ENCODE data around the gene MMP12.

MMP12 gene

DNA sequence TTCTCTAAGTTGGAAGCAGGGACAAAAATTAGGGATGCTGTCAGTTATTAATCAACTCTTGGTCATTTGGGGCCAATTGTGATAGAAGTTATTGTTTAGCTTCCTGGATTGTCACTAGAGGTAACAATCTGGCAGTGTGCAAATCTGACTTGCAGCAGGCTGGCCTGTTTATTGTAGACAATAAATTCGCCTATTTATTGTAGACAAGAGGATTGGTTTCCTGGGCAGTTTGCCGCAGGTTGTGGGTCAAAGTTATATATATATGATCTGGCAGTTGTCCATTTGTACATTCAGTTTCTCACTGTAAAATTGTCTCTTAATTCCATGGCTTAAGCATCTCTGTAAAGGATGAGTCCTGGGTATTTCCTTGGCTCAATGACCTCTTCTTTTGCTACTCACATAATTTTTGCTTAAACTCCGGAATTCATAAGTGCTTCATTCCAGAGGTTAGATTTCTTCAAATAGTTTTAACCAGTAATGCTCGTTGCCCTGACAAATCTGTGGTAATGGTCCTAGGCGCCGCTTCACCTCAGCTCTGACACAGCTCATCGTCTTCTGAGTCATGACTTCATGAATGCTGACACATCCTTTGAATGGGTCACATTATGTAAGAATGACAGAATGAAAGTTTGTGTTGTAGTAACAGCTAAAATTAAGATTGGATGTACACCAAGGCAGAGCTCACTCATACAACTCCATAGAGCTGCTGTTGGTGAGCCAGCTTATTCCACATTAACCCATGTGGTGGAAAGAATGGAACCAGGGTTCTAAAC is 23.6 kb downstream of the MMP12 start:
- H3K4me3 ChIP-seq (ENCODE audit: low read length) = no peak overlapping the region
- DNase-seq (ENCODE audit: low read depth) = peak; percentile 91

DNA sequence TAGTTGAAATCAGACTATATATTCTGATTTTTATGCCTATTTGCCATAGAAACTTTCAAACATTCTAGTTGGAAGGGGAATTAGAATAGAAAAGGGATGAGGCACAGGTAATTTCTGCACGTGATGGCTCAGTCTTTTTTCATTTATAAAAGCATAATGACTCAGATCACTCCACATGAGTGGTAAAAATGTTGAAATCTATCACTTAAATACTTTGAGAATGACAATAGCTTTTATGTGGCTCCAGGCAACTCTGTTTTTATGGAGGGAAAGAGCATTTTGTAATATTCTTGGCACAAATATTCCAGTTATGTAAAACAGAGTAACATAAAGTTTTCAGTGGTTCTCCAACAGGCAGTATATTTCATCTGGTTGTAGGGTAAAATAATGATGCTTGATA is 25.5 kb downstream of the MMP12 start:
- TF ChIP-seq, protein P1, sequence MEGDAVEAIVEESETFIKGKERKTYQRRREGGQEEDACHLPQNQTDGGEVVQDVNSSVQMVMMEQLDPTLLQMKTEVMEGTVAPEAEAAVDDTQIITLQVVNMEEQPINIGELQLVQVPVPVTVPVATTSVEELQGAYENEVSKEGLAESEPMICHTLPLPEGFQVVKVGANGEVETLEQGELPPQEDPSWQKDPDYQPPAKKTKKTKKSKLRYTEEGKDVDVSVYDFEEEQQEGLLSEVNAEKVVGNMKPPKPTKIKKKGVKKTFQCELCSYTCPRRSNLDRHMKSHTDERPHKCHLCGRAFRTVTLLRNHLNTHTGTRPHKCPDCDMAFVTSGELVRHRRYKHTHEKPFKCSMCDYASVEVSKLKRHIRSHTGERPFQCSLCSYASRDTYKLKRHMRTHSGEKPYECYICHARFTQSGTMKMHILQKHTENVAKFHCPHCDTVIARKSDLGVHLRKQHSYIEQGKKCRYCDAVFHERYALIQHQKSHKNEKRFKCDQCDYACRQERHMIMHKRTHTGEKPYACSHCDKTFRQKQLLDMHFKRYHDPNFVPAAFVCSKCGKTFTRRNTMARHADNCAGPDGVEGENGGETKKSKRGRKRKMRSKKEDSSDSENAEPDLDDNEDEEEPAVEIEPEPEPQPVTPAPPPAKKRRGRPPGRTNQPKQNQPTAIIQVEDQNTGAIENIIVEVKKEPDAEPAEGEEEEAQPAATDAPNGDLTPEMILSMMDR (IDR thresholded peaks at IDR 0.05; ENCODE audit: insufficient read depth, low read depth, low read length, missing control alignments) = no peak
- peak; percentile 84 for DNase-seq (ENCODE audit: low read depth)
- no peak overlapping the region for H3K4me3 ChIP-seq (ENCODE audit: low read length)

More for the DNA sequence above, 23.6 kb downstream of the MMP12 start:
- TF ChIP-seq, protein P1 (IDR thresholded peaks at IDR 0.05; ENCODE audit: insufficient read depth, low read depth, low read length, missing control alignments) = no peak

DNA sequence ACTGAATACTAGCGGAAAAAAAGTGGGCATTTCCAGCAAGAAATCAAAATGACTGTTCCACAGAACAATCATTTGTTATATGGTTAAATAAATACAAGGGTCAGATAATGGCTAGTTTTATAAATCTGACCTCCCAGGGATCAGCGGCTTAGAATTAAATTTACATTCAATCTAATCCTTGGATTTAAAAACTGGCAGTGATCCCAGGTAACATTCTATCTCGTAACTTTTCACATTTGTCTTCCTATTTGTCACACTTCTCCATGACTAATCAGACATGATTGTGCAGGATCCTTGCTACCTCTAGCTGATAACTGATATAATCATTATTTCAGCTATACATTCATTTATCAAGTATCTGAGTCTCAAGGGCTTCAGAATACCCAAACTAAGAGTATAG is 28.5 kb downstream of the MMP12 start:
- TF ChIP-seq, protein P1 (IDR thresholded peaks at IDR 0.05; ENCODE audit: insufficient read depth, low read depth, low read length, missing control alignments) = no peak
- peak; percentile 69 for DNase-seq (ENCODE audit: low read depth)
- no peak overlapping the region for H3K4me3 ChIP-seq (ENCODE audit: low read length)

DNA sequence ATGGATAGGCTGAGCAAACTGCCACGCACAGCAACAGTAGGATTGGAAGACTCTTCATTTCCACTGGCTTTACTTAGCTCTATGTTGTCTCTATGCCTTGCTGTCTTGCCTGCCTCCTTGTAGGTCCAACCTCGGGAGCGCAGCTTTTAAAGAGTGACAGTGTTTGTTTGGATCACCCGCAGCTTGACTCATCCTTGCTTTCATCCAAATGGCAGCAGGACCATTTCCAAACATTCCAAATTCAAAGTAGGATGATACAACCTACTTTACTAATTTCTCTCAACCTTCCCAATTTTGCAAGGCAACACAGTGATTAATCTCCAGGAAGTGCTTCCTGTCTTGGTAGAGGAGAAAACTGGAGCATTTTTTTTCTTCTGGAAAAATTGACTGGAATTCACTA is 31.3 kb downstream of the MMP12 start, which contains the start of gene MMP3:
Gene MMP3 (minus strand): TSS at position 121 of the 400 bp plus-strand sequence. CDS start 63 bp downstream, at position 58.
- TF ChIP-seq, protein P1 (IDR thresholded peaks at IDR 0.05; ENCODE audit: insufficient read depth, low read depth, low read length, missing control alignments) = no peak
- H3K4me3 ChIP-seq (ENCODE audit: low read length) = no peak within 1 kb of the TSS
- peak; percentile 56 for DNase-seq (ENCODE audit: low read depth)

DNA sequence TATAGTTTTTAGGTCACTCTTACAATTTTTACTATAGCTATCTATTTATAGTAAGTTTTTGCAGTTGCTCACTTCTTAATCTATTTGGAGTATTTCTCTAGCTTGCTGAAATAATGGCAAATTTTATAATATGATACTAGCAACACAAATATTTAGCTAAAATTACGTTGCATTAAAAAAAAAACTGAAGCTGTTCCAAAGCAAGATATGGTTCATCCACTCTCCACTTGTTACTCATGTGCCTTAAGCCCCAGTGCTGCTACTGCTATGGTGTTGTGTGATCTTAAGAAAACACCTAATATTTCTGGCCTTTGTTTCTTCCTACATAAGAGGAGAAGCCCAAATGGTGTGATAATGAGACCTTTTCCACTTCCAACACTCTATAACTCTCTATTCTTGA is 31.9 kb downstream of the MMP12 start:
- no peak for DNase-seq (ENCODE audit: low read depth)
- no peak overlapping the region for H3K4me3 ChIP-seq (ENCODE audit: low read length)
- TF ChIP-seq, protein P1 (IDR thresholded peaks at IDR 0.05; ENCODE audit: insufficient read depth, low read depth, low read length, missing control alignments) = no peak

DNA sequence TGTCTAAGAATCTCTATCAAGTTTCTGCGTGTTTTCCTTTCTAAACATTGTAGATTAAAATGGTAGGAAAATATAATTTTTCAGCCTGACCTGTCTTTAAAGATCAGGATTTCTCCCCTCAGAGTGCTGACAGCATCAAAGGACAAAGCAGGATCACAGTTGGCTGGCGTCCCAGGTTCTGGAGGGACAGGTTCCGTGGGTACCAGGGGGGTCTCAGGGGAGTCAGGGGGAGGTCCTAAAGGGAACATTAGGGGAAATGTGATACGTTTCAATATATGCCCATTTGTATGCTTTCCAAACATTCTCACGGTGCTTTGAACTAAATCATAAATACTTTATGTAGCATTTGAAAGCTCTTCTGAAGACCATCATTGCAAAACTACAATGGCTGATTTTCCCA is 34.8 kb downstream of the MMP12 start:
- no peak overlapping the region for H3K4me3 ChIP-seq (ENCODE audit: low read length)
- TF ChIP-seq, protein P1 (IDR thresholded peaks at IDR 0.05; ENCODE audit: insufficient read depth, low read depth, low read length, missing control alignments) = no peak
- no peak for DNase-seq (ENCODE audit: low read depth)

DNA sequence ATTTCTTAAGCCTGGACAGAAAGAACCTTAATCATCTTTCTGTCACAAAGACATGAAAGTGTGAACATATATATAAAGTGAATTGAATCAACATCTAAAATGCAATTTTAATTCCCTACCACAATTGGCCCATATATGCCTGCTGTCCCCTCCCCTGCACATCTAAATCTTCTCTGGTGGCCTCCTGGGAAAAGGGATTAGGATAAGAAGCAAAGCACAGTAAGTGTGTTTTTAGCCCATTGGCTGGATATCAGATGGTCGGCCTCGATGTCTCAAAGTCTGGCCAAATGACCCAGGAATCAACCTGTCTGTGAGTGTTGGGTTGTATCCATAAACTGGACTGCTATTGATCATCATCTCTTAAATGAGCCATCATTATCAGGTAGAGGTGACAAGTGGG is 37.1 kb downstream of the MMP12 start:
- DNase-seq (ENCODE audit: low read depth) = no peak
- TF ChIP-seq, protein P1 (IDR thresholded peaks at IDR 0.05; ENCODE audit: insufficient read depth, low read depth, low read length, missing control alignments) = no peak
- no peak overlapping the region for H3K4me3 ChIP-seq (ENCODE audit: low read length)
